Pons (tissue), 1 donor: ENCODE results near the gene CPN2.

Source experiments
- DNase-seq: peaks from one replicate; pipeline ENCODE4 v3.0.0-alpha.2; 2016; ENCODE audit warnings: low spot score

CPN2 gene

DNA sequence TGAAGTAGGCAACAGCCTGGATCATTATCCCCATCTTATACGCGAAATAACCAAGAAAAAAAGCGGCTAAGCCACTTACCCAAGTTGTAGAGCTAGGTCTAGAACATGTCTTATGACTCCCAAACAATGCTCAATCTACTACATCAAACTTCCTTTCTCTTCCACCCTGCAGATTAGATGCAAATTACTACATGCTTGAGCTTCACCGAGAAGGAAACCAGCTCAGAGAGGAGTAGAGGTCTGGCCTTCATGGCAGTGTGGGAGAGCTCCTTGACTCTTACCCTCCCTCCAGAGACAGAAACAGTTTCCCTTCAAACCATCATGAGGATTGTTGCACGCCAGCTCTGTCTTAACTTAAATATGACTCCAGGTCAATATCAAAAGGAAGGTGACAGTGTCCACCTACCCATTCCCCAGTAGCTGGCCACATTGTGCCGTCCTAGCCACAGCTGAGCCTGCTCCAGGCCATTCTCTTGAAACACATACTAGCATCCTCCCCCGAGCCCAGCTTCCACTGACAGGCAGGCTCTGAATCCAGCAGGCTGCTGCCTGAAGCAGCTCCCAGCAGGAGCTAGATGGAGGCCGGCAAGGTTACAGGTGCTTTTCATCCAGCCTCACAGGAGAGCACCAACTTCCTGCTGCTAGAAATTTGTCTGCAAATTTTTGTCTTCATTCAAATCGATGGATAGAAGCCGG lies 56.8 kb downstream of the CPN2 start:
- no peak for DNase-seq

GRCh38 chr3:194293546-194294198 lies 57.5 kb downstream of the CPN2 start:
- DNase-seq, result no peak

- no peak for DNase-seq
These were observed 58.8 kb downstream of the CPN2 start for GRCh38 chr3:194292331-194292730.
